Measurements from ENCODE around the gene PTPRM.

The PTPRM gene

DNA sequence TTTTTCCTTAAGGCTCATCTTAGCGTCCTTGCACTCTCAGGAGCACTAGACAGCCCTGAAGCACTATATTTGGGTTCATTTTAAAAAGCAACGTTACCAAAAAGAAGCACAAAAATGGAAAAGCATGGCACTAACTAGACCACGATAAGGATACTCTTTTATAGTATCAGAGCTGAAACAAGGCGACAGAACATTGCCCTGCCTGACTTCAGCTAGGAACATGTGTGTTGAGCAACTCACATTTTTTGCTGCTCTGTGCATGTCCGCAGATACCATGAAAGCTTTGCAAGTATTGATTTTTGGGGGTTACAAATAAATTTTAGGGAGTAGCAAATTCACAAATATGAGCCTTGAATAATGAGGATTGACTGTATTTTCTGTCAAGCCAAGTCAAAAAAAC lies 332.0 kb downstream of the PTPRM start:
- no peak for DNase-seq (ENCODE audit: low spot score)

DNA sequence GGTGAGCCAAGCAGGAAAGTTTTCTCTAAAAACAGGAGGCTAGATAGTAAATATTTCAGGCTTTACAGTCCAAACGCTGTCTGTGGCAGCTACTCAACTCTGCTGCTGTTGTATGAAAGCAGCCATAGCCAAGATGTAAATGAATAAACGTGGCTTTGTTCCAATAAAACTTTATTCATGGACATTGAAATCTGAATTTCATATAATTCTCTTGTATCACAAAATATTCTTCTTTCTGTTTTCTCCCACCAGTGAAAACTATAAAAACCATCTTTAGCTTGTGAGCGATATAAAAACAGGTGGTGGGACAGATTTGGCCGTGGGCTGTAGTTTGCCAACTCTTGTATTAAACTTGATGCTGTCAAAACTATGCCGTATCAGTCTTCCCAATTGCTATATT lies 333.0 kb downstream of the PTPRM start:
- no peak for DNase-seq (ENCODE audit: low spot score)

DNA sequence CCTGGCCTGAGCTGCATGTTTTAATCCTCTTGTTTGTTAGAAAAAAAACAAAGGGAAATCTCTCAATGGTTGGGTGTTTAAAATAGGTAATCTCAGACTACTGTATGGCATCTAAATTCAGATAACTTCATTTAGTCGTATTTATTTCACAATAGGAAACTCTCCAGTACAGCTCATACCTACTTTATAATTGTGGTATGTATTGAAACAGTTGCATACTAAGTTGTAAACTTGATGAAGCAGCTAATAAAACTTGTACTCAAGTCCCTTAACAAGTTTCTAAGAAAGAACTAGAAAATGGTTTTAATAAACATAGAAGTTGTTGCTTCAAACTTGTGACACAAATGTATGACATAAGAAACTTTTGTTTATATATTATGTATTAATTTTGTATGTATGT lies 334.5 kb downstream of the PTPRM start:
- DNase-seq (ENCODE audit: low spot score), result no peak

DNA sequence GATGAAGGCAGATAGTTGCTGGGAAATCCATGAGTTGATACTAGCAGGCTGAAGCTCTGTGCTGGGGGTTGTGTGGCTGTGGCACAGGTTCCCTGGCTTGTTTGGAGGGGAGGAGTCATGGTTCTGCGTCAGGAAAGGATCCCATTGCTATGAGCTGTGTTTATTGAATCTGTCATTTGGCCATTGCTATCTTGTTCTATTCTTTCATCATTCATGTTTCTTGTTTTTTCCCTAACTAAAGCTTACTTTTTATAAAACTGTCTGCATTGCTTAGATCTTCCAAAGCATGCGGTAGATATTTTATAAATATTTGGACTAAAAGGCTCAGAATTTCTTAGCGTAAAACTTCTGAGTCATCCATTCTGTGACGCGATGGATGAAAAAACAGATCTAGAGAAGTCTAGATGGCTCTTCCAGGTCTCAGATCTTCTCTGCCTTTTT lies 335.3 kb downstream of the PTPRM start:
- DNase-seq (ENCODE audit: low spot score), result no peak

DNA sequence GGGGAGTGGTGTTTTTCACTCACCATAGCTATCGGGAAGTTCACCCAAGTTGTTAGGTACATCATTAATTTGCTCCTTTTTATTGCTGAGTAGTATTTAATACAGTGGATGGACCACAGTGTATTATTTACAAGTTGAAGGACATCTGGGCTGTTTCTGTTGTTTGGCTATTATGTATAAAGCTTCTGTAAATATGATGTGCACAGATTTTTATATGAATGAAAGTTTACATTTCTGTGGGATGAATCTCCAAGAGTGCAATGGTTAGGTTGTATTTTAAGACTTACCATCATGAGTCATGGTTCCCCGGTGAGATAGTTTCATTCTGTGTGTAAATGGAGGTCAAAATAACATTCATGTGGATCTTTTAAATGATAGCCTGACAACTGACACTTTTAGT lies 337.4 kb downstream of the PTPRM start:
- no peak for DNase-seq (ENCODE audit: low spot score)

DNA sequence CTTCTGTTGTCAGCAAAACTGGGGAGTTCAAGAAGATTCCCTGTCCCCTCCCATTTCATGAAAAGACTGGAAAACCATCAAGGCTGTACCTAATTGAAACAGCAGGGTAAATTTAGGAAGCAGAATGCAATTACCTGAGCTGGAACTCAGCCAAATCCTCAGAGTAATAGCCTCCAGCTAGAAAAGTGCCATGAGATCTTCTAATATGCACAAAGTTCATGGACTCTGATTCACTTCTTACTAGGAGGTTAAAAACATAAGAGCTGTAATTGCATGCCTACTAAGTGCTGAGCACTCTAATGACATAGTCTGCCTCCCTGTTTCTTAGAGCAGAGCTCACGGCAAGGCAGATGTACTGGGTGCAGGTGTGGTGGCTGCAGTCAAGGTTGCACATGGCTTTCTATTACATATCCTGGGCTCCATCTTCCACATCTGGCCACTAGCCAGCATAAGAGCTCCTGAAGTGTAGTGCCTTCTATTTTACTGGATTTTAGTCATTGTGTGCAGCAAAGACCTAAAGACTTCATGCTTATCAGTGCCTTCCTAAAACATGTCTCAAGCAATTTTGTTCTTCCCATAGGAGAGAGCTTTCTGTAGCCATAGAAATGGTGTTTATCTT lies 341.7 kb downstream of the PTPRM start:
- DNase-seq (ENCODE audit: low spot score), result no peak

DNA sequence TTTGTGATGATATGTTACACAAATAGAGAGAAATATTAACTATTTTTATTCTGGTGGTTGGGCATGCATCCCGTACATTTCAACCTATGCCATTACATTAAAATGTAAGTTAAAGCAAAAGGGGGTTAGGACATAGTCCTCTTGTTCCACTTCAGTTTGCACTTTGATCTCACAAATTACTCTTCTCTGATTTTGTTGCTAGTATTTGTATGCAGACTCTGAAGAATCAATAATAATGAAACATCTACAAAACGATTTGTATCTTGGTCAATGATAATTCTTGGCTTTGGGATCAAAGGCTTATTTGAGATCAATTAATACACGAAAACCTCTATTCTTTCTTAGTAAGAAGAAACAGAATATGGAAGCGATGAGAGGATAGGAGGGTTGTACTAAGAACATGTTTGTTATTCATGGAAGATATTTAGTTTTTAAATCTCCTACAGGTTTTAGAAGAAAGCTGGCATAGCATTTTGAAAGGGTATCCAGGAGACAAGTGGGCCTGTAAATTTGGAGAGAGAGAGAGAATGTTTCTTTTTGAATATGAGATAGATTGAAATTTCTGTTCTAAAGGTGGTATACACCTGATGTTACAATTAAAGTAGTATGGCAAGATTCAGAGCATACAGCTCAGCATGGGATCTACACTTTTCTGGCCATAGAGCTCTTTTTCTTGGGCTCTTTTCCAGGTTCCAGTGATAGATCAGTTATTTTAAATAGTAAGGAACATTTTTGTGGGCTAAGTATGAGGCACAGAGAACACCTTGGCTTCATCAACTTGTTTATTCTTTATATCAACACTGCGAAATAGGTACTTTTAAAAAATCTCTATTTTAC lies 347.9 kb downstream of the PTPRM start:
- DNase-seq (ENCODE audit: low spot score), result no peak

DNA sequence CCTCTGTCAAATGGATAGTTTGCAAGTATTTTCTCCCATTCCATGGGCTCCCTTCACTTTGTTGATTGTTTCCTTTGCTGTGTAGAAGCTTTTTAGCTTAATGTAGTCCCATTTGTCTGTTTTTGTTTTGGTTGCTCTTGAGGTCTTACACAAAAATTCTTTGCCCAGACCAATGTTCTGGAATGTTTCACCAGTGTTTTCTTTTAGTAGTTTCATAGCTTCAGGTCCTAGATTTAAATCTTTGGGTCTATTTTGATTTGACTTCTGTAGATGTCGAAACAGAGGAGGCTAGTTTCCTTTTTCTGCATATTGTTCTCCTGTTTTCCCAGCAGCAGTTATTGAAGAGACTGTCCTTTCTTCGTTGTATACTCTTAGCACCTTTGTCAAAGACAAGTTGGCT lies 351.6 kb downstream of the PTPRM start:
- DNase-seq (ENCODE audit: low spot score), result no peak

DNA sequence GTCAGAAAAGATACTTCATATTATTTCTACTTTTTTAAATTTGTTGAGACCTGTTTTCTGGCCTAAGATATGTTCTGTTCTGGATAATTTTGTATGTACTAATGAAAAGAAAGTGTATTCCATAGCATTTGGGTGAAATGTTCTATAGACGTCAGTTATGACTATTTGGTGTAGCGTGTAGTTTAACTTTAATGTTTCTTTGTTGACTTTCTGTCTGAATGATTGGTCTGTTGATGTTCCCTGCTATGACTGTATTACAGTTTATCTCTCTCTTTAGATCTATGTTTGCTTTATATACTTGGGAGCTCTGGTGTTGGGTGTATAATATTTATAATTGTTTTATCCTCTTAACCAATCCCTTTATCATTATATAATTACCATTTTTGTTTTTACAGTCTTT lies 352.4 kb downstream of the PTPRM start:
- no peak for DNase-seq (ENCODE audit: low spot score)

DNA sequence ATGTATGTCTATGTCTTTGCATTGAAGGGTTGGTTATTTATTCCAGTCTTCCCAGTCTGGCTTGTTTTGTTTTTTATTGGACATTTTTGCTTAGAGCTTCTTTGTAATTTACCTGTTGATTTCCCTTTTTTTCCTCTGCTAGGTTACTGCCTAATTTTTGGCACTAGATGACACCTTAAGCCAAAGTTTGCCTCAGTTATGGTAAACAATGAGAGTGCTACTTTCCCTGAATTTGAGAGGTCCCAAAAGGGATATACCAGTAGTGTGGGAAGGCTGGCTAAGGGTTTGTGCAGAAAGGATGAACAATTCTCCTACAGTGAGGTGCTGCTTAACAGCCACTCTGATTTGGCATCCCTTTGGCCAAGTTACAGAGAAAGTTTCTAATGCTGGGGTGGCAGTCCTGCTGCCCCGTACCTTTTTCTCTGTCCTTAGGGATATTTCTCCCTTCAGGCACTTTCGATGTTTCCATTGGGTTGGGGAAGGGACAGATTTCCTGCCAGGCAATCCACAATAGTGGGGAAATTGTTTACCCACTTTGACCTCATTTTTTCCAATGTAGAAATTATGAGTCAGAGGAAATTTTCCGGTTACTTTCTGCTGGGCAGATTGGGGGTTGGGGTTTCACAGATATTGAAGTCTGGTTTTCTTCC lies 354.9 kb downstream of the PTPRM start:
- no peak for DNase-seq (ENCODE audit: low spot score)

DNA sequence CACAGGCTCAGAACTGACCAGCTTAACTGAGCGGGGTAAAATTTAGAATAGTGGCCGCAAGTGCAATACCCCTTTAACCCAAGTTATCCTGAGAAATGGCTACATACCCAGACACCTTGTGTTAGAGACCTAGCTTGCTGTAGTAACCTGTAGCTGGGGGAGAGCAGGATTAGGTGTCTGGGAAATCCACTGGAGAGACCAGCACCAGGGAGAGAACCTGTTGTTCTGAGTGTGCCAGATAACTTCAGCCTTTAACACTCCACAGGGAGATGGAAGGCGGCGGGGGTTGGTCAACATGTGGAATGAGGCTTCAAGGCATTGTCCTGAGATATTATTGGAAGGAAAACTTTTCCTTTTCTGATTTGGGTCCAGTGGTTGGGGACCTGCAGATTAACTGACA lies 356.0 kb downstream of the PTPRM start:
- no peak for DNase-seq (ENCODE audit: low spot score)

DNA sequence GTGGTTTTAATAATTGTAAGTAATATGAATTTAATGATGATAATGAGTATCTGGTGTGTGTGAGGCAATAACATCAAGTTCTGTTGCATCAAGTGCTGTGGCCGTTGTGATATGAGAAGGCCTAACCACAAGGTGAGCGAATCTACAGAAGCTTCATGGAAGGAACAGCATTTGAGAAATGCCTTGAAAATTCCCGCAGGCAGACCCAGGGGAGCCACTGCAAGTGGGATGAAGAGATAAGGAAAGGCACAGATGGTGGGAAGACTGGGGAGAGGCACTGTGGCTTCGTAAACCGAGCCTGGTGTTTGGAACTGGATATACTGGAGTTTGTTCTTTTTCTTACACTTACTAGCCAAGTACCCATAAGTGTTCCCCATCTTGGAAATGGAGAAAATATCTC lies 357.5 kb downstream of the PTPRM start:
- no peak for DNase-seq (ENCODE audit: low spot score)

DNA sequence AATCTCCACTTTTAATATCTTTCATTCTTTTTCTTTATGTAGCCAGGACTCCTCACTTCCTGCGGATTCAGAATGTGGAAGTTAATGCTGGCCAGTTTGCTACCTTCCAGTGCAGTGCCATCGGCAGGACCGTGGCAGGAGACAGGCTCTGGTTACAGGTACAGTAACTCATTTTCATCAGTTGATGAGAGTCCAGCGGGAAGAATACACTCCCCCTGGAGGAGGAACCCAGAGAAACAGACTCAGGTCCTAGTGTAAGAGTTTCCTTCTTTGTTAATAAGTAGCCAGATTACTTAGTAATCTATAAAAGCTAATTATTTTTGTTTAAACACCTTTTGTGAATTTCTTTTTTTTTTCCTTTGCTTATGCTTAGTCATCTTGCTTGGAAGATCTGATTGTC lies 359.4 kb downstream of the PTPRM start:
- no peak for DNase-seq (ENCODE audit: low spot score)

DNA sequence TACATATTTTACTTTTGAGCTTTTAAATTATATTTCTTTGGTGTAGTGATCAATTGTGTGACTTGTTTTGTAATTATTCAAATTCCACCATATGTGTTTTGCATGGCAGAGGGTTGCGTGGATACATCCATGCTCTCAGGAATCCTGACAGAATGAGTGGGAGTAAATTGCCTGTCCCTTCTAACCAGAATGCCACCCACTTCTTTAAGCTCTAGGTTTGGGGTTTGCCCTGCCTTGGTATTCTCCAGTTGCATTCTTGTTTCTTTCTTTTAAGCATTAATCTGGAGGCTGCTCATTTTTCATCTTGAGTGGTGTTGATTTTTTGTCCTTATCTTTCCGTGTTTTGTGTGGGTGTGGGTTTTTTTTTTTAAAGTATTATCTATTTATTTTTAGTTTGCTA lies 360.0 kb downstream of the PTPRM start:
- no peak for DNase-seq (ENCODE audit: low spot score)

DNA sequence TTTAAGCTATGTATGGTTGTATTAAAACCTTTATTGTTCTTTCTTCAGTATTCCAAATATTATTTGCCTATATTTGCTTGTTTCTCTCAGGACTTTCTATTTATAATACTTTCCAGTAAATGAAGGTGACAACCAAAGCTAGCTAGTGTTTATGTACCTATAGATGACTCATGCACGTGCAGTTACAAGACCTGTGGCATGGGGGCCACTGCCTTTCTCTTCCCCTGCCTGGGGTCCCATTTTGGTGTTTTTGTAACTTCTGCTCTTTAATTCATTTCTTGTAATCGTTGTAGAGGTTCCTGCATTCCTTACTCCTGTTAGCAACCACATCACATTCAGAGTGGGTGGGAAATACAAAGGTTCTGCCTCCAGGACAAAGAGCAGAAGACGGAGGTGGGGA lies 364.6 kb downstream of the PTPRM start:
- no peak for DNase-seq (ENCODE audit: low spot score)

DNA sequence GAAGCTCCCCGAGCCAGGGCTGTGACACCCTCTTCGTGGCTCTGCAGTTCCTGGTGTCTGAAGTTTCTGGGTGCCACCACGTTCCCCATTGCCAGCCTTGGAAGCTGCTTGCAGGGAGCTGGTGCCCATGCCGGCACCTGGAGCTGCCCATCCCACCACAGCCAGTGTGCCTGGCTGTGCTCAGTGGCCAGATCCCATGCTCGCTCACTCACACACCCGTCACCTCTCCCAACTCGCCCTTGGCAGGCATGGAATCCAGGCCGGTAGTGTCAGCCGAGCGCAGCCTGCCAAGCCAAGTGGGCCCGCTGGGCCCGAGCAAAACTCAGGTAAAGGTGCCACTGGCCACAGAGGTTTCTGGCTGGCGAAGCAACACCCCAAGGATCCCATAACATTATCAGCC lies 370.2 kb downstream of the PTPRM start:
- no peak for DNase-seq (ENCODE audit: low spot score)

DNA sequence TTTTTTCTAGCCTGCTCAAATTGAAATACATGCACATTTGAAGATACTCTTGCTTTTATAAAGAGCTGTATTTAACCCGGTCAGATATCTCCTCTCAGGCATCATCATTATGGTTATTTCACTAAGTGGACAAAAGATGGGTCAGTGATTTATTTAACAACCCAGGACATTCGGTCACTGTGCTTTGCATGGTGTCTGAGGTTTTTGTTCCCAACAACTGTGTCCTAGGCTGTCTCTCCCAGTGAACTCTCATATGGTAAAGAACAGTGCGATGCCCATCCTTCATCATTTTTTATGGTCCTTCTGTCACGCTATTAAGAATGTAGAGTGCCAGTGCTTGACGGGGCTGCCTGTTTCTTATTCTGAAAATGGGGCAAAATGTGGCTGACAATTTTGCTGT lies 372.4 kb downstream of the PTPRM start:
- no peak for DNase-seq (ENCODE audit: low spot score)

DNA sequence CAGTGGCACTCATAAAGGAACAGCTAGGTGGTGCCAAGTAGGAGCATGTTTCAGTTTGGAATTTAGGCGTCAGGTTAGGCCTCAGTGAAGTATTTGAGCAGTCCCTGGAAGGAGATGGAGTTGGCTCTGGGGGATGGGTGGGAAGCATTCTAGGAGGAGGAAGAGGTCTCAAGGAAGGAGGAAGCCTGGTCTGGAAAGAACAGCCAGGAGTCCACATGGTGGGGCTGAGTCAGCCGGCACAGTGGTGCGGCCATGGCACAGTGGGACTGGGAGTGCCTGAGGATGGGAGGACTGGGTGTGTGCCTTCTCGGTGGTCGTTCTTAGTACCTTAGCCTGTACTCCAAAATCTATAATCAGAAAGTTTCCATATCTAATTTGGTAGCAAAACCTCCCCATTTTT lies 373.3 kb downstream of the PTPRM start:
- no peak for DNase-seq (ENCODE audit: low spot score)

DNA sequence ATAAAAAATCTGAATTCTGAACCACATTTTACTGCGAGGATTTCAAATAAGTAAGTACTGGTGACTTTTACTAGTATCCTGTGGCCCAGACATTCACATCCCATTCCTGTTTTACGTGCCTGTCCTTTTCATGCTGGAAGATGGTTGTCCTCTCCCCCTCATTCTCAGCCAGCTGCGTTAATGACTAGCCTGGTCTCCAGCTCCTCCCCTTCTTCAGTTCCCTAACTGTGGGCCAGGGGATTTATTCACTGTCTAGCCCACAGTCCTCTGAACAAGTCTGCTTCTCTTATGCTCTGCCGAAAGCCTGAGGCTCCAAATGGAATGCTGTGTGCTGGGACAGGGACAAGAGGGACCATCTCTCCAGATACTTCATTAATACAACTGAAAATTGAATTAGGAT lies 373.9 kb downstream of the PTPRM start:
- no peak for DNase-seq (ENCODE audit: low spot score)

DNA sequence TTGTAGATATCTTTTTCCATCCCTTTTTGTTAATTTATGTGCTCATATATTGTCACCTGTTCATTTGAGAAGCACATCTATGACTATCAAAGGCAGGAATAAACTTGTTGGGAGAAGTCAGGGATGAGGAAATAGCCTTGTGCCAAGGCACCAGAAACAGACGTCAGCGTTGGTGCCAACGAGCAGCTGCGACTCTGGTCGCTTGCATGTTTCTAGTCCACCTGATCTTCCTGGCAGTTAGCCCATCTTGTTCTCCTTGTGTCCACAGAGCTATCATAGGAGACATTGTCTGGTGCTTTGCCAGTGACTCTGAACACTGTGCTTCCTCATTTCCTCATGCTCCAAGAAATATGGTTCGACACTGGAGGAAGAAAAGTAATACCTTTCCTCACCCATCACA lies 374.4 kb downstream of the PTPRM start:
- DNase-seq (ENCODE audit: low spot score), result no peak

DNA sequence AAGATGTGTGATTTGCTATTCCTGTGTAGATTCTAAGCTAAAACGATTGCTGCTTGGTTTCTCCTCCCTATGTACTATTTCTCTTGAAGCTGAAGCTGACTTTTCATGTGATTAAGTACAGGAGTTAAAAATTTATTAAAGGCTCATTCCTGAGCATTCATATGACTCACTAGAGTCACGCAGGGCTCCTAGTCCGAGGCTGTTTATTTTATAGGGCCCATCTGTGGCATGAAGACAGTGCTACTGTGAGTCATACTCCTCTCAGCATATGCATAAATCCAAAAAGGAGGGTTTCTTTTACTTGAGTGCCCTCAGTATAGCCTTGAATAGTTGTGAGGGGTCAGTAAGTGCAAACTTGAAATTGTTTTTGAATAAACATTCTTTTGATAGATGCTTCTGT lies 378.8 kb downstream of the PTPRM start:
- DNase-seq (ENCODE audit: low spot score), result no peak

DNA sequence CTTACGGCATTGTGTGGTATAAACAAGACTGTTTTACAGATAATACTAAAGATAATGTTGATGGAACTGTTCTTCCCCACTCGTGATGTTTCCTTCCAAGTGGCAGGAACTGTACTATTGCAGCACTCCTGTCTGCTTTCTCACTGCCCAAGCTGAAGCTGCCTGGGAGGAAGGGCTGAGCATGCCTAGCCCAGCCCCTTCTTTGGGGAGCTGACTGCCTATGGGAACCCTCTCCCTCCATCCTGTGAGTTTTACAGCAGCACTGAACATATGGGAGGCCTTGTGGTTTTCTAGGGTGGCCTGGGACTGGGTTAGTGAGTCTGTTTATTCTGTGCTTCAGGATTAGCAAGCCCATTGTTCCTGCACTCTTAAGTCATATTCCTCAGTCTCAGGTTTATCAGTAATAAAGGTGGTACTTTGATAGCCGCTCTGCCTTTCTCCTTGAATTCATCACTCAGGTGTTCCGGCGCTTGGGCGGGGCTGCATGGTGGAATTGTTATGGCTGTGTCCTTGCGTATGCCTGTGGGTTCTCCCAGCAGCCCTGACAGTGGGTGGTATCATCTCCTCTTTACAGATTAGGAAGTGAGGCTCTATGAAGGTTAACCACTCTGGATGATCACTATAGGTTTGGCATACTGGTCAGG lies 379.7 kb downstream of the PTPRM start:
- DNase-seq (ENCODE audit: low spot score), result peak; percentile 38
